Uterine smooth muscle cell (primary cell): ENCODE results near the gene GH2. TPM values are rescaled to one million over a fixed set of nuclear protein-coding genes. Genes with fewer than 3 reads are reported as not detected.

Source experiments
- total RNA-seq: library from RNA; depleted of rRNA; stranded (reverse); fragments of >200 nt; gene quantifications from 2 replicates; pipeline ENCODE4 v1.2.3, GENCODE V29; 2014

GH2 gene
- total RNA-seq: not detected in 2 replicates

DNA sequence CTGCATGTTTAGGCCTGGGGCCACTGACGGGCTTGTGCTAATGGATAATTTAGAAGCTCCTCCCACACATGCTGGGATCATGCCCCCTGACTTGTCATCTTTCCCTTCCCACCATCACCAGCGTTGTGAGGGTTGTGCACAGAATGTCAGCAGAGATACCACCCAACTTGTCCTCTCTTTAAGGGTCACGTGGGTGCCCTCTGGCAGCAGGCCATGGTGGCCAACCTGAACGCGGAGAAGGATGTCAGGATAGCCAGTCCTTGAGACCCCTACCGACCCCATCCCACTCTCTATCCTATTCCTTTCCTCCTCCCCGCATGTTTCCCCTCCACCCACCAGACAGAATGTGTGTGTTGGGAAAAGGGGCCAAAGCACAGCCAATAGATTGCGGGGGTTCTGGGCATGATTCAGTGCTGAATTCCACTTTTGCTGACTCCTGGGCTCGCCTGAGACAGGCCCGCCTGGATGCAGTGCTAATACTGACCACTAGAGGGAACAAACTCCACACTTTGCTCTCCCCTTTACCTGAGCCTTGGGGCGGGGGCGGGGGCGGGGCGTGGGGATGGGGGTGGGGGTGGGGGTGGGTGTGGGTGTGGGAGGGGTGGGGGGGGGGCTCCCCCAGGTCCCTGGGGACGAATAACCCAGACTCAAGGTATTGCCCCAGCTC lies at the start of gene GH2:
Gene GH2 (minus strand): TSS at position 10 of the 667 bp plus-strand sequence. CDS start 143 bp downstream, outside the sequence.

DNA sequence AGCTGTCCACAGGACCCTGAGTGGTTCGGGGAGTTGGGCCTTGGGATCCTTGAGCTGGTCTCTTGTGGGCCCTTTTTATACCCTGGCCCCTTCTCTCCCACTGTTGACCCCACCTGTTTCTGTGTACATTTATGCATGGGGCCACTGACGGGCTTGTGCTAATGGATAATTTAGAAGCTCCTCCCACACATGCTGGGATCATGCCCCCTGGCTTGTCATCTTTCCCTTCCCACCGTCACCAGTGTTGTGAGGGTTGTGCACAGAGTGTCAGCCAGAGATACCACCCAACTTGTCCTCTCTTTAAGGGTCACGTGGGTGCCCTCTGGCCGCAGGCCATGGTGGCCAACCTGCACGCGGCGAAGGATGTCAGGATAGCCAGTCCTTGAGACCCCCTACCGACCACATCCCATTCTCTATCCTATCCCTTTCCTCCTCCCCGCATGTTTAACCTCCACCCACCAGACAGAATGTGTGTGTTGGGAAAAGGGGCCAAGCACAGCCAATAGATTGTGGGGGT lies 37.1 kb upstream of the GH2 start, which contains the start of gene GH1:
Gene GH1 (minus strand): TSS at position 51 of the 517 bp plus-strand sequence. CDS start 63 bp downstream, outside the sequence.

DNA sequence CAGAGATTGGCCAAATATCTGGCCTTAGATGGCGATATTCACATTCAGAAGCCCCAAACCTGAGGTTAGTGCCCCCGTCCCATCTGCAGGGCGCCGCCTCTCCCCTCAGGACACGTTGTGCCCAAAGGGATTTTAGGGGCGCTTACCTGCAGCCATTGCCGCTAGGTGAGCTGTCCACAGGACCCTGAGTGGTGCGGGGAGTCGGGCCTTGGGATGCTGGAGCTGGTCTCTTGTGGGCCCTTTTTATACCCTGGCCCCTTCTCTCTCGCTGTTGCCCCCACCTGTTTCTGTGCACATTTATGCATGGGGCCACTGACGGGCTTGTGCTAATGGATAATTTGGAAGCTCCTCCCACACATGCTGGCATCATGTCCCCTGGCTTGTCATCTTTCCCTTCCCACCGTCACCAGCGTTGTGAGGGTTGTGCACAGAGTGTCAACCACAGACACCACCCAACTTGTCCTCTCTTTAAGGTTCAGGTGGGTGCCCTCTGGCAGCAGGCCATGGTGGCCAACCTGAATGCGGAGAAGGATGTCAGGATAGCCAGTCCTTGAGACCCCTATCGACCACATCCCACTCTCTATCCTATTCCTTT lies 29.4 kb upstream of the GH2 start, which contains the start of gene CSHL1:
Gene CSHL1 (minus strand): TSS at position 218 of the 595 bp plus-strand sequence. CDS start 62 bp downstream, at position 156.

DNA sequence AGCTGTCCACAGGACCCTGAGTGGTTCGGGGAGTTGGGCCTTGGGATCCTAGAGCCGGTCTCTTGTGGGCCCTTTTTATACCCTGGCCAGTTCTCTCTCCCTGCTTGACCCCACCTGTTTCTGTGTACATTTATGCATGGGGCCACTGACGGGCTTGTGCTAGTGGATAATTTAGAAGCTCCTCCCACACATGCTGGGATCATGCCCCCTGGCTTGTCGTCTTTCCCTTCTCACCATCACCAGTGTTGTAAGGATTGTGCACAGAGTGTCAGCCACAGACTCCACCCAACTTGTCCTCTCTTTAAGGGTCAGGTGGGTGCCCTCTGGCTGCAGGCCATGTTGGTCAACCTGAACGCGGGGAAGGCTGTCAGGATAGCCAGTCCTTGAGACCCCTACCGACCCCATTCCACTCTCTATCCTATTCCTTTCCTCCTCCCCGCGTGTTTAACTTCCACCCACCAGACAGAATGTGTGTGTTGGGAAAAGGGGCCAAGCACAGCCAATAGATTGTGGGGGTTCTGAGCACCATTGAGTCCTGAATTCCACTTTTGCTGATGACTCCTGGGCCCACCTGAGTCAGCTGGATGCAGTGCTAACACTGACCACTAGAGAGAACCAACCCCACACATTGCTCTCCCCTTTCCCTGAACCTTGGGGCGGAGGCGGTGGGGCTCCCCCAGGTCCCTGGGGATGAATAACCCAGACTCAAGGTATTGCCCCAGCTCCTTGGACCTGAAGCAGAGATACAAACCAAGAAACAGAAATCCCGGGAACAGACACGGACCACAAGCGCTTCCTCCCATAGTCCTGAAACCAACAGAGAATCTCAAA lies 15.0 kb upstream of the GH2 start, which contains the start of gene CSH1:
Gene CSH1 (minus strand): TSS at position 51 of the 831 bp plus-strand sequence. CDS start 63 bp downstream, outside the sequence.

DNA sequence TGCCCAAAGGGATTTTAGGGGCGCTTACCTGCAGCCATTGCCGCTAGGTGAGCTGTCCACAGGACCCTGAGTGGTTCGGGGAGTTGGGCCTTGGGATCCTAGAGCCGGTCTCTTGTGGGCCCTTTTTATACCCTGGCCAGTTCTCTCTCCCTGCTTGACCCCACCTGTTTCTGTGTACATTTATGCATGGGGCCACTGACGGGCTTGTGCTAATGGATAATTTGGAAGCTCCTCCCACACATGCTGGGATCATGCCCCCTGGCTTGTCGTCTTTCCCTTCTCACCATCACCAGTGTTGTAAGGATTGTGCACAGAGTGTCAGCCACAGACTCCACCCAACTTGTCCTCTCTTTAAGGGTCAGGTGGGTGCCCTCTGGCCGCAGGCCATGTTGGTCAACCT lies 8.2 kb downstream of the GH2 start, which contains the start of gene CSH2:
Gene CSH2 (minus strand): TSS at position 101 of the 400 bp plus-strand sequence. CDS start 63 bp downstream, at position 38.

DNA sequence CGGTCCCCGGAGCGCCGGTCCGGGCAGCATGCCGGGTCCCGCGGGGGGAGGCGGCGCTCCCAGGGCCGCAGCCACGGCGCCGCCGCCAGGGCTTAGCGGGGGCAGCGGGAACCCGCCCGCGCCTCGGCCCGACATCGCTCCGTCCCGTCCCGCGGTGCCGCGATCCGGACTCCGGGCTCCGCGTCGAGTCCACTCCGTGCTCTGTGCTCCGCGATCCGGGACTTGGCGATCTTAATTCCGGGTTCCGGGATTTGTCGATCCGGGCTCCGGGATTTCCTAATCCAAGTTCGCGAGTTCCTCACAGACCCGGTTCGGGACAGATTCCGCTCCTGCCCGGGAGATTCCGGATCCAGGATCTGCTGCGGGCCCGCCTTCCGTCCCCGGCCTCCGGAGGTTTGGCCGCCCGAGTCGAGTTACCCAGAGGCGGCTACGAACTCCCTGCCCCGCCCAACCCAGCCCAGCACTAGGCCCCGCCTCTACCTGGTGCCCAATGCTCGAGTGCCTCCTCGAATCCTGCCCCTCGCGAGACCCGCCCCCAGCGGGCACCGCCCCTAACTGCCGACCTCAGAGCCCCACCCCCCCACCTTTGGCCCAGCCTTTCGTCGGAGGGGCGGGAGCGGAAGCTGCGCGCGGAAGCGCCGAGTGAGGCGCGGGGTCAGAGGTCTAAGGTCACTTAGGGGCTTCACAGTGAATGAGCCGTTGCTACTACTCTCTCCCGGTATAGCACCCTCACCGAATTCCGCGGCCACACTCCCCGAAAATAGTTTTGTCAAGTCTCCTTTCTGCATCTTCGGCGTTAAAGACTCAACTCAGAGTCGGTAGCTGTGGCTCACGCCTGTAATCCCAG lies 39.0 kb downstream of the GH2 start, which contains the start of gene SMARCD2:
Gene SMARCD2 (minus strand): TSS at position 146 of the 847 bp plus-strand sequence. CDS start 11 bp downstream, at position 135.

Other genes starting within 250 kb of the GH2 start
- gene LIMD2, start 181.8 kb downstream of the GH2 start, total RNA-seq: 2.5 and 2.8 TPM in 2 replicates
- 18.8 and 22.4 TPM in 2 replicates for gene STRADA, start 140.1 kb downstream of the GH2 start, total RNA-seq
- gene CCDC47, start 108.3 kb downstream of the GH2 start, total RNA-seq: 88.6 and 100 TPM in 2 replicates
- gene DDX42, start 107.8 kb downstream of the GH2 start, total RNA-seq: 75.2 and 78.4 TPM in 2 replicates
- gene PSMC5, start 54.5 kb downstream of the GH2 start, total RNA-seq: 54.9 and 99.6 TPM in 2 replicates
- 63.1 and 73.0 TPM in 2 replicates for gene FTSJ3, start 54.3 kb downstream of the GH2 start, total RNA-seq
- 78.2 and 108 TPM in 2 replicates for gene SMARCD2, start 39.3 kb downstream of the GH2 start, total RNA-seq
- under 0.01 TPM in 1 of 2 replicates, not detected in the other for gene CSH2, start 8.3 kb downstream of the GH2 start, total RNA-seq
- not detected in 2 replicates for gene CSH1, start 14.6 kb upstream of the GH2 start, total RNA-seq
- gene CSHL1, start 29.3 kb upstream of the GH2 start, total RNA-seq: not detected in 2 replicates
- gene GH1, start 36.9 kb upstream of the GH2 start, total RNA-seq: not detected in 2 replicates
- 0.12 TPM in 1 of 2 replicates, not detected in the other for gene CD79B, start 50.4 kb upstream of the GH2 start, total RNA-seq
- gene SCN4A, start 91.0 kb upstream of the GH2 start, total RNA-seq: under 0.01 TPM in 2 replicates
- 0.11 and 0.25 TPM in 2 replicates for gene PRR29, start 116.4 kb upstream of the GH2 start, total RNA-seq
- 1.2 and 3.4 TPM in 2 replicates for gene ICAM2, start 138.7 kb upstream of the GH2 start, total RNA-seq
- 13.8 and 33.4 TPM in 2 replicates for gene ERN1, start 248.2 kb upstream of the GH2 start, total RNA-seq